Parathyroid adenoma (tissue), 2 donors: ENCODE measurements around the gene PACS2.

Experiments
- H2AFZ ChIP-seq: fragments of 300-600 bp; sonication (generic); one replicate; pipeline ENCODE4 v1.7.0; 2017; ENCODE audit warnings: antibody characterized with exemption, mild to moderate bottlenecking
- H3K27ac ChIP-seq: fragments of 300-600 bp; sonication (generic); one replicate; pipeline ENCODE4 v1.7.0; 2017
- H3K27me3 ChIP-seq: fragments of 300-600 bp; sonication (generic); one replicate; pipeline ENCODE4 v1.7.0; 2017; ENCODE audit warnings: low read length; ENCODE audit not compliant: control insufficient read depth, insufficient read depth
- H3K36me3 ChIP-seq: fragments of 300-600 bp; sonication (generic); one replicate; pipeline ENCODE4 v1.7.0; 2017; ENCODE audit warnings: low read length; ENCODE audit not compliant: control insufficient read depth, insufficient read depth
- H3K4me1 ChIP-seq: fragments of 300-600 bp; sonication (generic); one replicate; pipeline ENCODE4 v1.7.0; 2017; ENCODE audit warnings: control low read depth
- H3K4me2 ChIP-seq: fragments of 300-600 bp; sonication (generic); one replicate; pipeline ENCODE4 v1.7.0; 2017; ENCODE audit warnings: low read length
- H3K4me3 ChIP-seq: fragments of 300-600 bp; sonication (generic); one replicate; pipeline ENCODE4 v1.7.0; 2017; ENCODE audit warnings: low read depth, low read length
- H3K79me2 ChIP-seq: fragments of 300-600 bp; sonication (generic); one replicate; pipeline ENCODE4 v1.7.0; 2017; ENCODE audit warnings: control low read depth
- H3K9ac ChIP-seq: fragments of 300-600 bp; sonication (generic); one replicate; pipeline ENCODE4 v1.7.0; 2017; ENCODE audit warnings: mild to moderate bottlenecking
- H3K9me3 ChIP-seq: fragments of 300-600 bp; sonication (generic); one replicate; pipeline ENCODE4 v1.7.0; 2017; ENCODE audit warnings: low read length; ENCODE audit not compliant: control insufficient read depth
- TF ChIP-seq, protein P1 (sequence below): fragments of 300-600 bp; sonication (generic); IDR thresholded peaks from one replicate; pipeline ENCODE4 v1.7.0; 2017; ENCODE audit warnings: antibody characterized with exemption, mild to moderate bottlenecking
- donor health status: primary hyperparathyroidism.

PACS2 gene

DNA sequence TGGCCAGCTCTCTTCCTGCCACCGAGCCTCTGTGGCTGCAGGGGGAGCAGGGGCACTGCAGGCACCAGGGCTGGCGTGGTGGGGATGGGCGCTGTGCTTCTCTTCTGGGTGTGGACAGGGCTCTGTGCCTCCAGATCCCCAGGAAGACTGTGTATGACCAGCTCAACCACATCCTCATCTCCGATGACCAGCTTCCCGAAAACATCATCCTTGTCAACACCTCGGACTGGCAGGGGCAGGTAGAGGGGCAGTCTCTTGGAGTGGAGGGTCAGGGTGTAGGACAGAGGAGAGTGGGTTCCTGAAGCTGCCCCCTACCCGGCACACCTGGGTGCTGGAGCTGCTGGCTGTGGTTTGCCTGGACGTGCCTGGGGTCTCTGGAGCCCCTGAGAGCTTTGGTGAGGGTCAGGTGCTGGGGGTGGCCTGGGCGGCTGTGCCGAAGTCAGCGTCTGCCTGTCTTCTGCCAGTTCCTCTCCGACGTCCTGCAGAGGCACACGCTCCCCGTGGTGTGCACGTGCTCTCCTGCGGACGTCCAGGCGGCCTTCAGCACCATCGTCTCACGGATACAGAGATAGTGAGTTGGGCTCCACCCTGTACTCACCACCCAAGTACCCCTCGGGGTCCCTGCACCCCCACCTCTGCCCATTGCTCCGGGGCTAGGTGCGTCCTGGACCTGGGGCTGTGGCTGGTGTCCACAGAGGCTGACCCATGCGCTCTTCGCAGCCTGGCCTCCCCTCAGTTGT, 68.0 kb downstream of the PACS2 start:
- no peaks in the 10 kb centered on the region for H3K36me3 ChIP-seq
- no peak overlapping the region for H2AFZ ChIP-seq
- H3K4me2 ChIP-seq, result no peak overlapping the region
- no peaks in the 10 kb centered on the region for H3K9me3 ChIP-seq
- H3K9ac ChIP-seq, result no peak overlapping the region
- TF ChIP-seq, protein P1, sequence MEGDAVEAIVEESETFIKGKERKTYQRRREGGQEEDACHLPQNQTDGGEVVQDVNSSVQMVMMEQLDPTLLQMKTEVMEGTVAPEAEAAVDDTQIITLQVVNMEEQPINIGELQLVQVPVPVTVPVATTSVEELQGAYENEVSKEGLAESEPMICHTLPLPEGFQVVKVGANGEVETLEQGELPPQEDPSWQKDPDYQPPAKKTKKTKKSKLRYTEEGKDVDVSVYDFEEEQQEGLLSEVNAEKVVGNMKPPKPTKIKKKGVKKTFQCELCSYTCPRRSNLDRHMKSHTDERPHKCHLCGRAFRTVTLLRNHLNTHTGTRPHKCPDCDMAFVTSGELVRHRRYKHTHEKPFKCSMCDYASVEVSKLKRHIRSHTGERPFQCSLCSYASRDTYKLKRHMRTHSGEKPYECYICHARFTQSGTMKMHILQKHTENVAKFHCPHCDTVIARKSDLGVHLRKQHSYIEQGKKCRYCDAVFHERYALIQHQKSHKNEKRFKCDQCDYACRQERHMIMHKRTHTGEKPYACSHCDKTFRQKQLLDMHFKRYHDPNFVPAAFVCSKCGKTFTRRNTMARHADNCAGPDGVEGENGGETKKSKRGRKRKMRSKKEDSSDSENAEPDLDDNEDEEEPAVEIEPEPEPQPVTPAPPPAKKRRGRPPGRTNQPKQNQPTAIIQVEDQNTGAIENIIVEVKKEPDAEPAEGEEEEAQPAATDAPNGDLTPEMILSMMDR, result no peak
- H3K4me1 ChIP-seq, result no peaks in the 10 kb centered on the region
- H3K27ac ChIP-seq, result no peak overlapping the region
- H3K27me3 ChIP-seq, result no peaks in the 10 kb centered on the region
- H3K4me3 ChIP-seq, result no peak overlapping the region
- H3K79me2 ChIP-seq, result peaks cover 2% of the 10 kb centered on the region

DNA sequence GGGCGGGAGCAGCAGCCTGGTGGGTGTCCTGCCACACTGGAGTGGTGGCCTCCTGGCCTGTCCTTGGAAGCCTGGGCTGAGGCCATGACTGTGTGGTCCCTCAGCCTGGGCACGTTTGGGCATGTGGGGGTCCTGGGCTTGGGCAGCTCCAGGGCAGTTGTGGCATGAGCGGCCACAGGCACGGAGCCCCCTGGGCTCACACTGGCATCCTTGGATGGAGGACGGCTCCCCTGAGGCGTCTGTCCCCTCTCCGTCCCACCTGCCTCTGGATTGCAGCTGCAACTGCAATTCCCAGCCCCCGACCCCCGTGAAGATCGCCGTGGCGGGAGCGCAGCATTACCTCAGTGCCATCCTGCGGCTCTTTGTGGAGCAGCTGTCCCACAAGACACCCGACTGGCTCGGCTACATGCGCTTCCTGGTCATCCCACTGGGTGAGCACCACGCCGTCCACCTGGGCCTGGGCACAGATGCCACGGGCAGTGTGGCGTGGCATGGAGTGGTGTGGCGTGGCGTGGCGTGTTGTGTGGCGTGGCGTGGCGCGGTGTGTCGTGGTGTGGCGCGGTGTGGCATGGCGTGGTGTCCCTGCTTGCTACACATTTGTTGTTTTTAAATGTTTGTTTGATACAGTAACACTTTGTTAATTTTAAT, 68.7 kb downstream of the PACS2 start:
- no peak overlapping the region for H2AFZ ChIP-seq
- H3K4me3 ChIP-seq, result no peak overlapping the region
- no peak overlapping the region for H3K27ac ChIP-seq
- no peaks in the 10 kb centered on the region for H3K36me3 ChIP-seq
- H3K27me3 ChIP-seq, result no peaks in the 10 kb centered on the region
- TF ChIP-seq, protein P1, result no peak
- no peaks in the 10 kb centered on the region for H3K9me3 ChIP-seq
- H3K4me2 ChIP-seq, result no peak overlapping the region
- no peak overlapping the region for H3K9ac ChIP-seq
- no peaks in the 10 kb centered on the region for H3K4me1 ChIP-seq
- H3K79me2 ChIP-seq, result no peaks in the 10 kb centered on the region

DNA sequence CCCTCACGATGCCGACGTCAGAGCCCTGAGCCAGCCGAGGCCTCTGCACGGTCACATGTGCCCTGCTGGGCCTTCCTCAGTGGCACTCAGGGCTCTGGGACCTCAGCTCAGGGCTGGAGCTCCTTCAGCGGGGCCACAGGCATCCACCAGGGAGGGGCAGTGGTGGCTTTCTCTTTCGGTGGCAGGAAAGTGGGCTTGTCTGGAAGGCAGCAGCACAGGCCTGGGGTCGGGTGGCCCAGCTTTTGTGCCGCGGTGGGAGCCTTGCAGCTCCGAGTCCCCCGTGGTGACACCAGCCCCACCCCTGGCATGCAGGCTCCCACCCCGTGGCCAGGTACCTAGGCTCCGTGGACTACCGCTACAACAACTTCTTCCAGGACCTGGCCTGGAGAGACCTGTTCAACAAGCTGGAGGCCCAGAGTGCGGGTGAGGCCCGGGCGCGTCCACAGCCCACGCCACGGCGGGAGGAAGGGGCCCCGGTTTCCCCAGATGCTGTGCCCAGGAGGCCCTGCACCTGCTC, 69.6 kb downstream of the PACS2 start:
- no peak overlapping the region for H3K4me2 ChIP-seq
- H3K9ac ChIP-seq, result no peak overlapping the region
- H2AFZ ChIP-seq, result no peak overlapping the region
- no peaks in the 10 kb centered on the region for H3K79me2 ChIP-seq
- no peak overlapping the region for H3K27ac ChIP-seq
- TF ChIP-seq, protein P1, result no peak
- H3K4me1 ChIP-seq, result no peaks in the 10 kb centered on the region
- no peaks in the 10 kb centered on the region for H3K27me3 ChIP-seq
- H3K36me3 ChIP-seq, result no peaks in the 10 kb centered on the region
- no peaks in the 10 kb centered on the region for H3K9me3 ChIP-seq
- no peak overlapping the region for H3K4me3 ChIP-seq

DNA sequence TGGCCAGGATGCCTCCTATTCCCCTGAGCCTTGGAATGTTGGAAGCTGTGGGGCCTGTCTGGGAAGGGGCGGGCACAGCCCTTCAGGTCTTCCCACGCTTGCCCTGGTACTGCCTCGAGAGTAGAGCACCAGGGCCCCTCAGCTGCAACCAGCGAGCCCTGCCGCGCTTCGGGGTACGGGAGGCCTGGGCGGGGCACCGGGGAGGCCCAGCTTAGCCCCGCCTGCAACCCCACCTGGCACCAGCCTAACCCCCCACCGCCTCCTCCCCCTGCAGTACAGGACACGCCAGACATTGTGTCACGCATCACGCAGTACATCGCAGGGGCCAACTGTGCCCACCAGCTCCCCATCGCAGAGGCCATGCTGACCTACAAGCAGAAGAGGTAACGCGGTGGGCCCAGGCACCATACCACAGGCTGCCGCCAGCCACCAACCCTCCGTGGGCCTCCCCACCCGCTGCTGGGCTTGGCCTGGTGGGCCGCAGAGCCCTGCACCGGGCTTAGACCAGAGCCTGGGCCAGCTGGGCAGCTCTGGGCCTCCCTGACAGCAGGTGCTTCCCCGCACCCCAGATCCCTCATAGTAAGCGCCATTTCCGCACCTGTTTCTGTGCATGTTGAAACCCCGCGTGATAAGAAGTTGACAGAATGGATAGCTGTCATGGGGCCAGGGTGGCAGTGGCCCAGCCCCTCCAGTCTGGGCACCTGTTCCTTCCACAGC, 70.2 kb downstream of the PACS2 start:
- H3K9ac ChIP-seq, result no peak overlapping the region
- H3K9me3 ChIP-seq, result no peaks in the 10 kb centered on the region
- no peak overlapping the region for H3K4me3 ChIP-seq
- H2AFZ ChIP-seq, result no peak overlapping the region
- H3K27me3 ChIP-seq, result no peaks in the 10 kb centered on the region
- H3K27ac ChIP-seq, result no peak overlapping the region
- TF ChIP-seq, protein P1, result no peak
- no peak overlapping the region for H3K4me2 ChIP-seq
- no peaks in the 10 kb centered on the region for H3K36me3 ChIP-seq
- H3K4me1 ChIP-seq, result no peaks in the 10 kb centered on the region
- H3K79me2 ChIP-seq, result no peaks in the 10 kb centered on the region
